Stomach (tissue), 4 donors: ENCODE measurements around the gene CIAO3.

Experiments
- EP300 ChIP-seq: sonication (generic); formaldehyde crosslinking; IDR thresholded peaks from one replicate; pipeline ENCODE4 v1.6.1; 2017; ENCODE audit warnings: antibody characterized with exemption
- POLR2A ChIP-seq, 4 donors: fragments of 450-650 bp; IDR thresholded peaks; one replicate each; pipeline ENCODE4 v1.6.1; 2016; ENCODE audit warnings: antibody characterized with exemption in 4 of 4, control low read depth in 2 of 4, mild to moderate bottlenecking in 1 of 4, moderate library complexity in 1 of 4
- POLR2AphosphoS5 ChIP-seq, 3 donors: sonication (generic); formaldehyde crosslinking; IDR thresholded peaks; one replicate each; pipeline ENCODE4 v1.6.1; 2016; ENCODE audit warnings: antibody characterized with exemption in 3 of 3
- TF ChIP-seq, protein P1 (sequence below), 7 experiments: fragments of 450-650 bp in 4 of 7; fragments of 200-600 bp in 3 of 7; sonication (generic) in 3 of 7; IDR thresholded peaks; one replicate each; pipeline ENCODE4 v1.5.1; 2016 to 2019; ENCODE audit warnings: antibody characterized with exemption in 7 of 7, control low read depth in 2 of 7, mild to moderate bottlenecking in 1 of 7

DNA sequence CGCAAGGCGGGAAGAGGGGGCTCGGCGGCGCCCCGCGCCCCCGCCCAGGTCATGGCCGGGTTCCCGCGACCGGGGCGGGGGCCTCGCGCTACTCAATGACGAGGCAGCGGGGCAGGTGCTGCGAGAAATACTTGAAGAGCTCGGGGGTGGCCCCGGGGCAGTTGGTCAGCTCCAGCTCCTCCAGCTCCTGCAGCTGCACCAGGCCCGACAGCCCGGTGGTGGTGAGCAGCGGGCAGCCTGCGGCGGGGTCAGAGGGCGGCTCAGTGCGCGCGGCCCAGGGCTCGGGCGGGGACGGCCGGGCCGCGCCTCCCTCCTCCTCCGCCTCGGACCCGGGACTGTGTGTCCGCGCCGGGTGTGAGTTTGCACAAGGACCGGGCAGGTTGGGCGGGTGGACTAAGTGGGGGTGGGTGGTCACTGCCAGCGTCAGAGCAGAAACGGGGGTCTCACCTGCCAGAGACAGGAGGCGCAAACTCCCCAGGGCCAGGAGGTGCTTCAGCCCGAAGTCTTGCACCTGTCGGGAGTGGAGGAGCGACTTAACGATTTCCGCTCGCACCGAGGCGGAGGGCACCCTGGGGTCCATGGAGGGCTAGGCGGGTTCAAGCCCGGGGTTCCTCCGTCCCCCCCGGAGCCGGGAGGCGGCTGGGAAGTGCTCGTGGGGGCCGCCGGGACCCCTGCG is 46.5 kb downstream of the CIAO3 start:
- no peak for TF ChIP-seq POLR2A (IDR thresholded peaks at IDR 0.05)
- TF ChIP-seq, protein P1, sequence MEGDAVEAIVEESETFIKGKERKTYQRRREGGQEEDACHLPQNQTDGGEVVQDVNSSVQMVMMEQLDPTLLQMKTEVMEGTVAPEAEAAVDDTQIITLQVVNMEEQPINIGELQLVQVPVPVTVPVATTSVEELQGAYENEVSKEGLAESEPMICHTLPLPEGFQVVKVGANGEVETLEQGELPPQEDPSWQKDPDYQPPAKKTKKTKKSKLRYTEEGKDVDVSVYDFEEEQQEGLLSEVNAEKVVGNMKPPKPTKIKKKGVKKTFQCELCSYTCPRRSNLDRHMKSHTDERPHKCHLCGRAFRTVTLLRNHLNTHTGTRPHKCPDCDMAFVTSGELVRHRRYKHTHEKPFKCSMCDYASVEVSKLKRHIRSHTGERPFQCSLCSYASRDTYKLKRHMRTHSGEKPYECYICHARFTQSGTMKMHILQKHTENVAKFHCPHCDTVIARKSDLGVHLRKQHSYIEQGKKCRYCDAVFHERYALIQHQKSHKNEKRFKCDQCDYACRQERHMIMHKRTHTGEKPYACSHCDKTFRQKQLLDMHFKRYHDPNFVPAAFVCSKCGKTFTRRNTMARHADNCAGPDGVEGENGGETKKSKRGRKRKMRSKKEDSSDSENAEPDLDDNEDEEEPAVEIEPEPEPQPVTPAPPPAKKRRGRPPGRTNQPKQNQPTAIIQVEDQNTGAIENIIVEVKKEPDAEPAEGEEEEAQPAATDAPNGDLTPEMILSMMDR (IDR thresholded peaks at IDR 0.05) = no peak
- TF ChIP-seq POLR2AphosphoS5 (IDR thresholded peaks at IDR 0.05) = no peak
- TF ChIP-seq EP300 = no peak
